C4-2B (cell line): ENCODE results near the gene PLXDC2.

Source experiments
- CTCF ChIP-seq: fragments of 450-650 bp; conservative IDR thresholded peaks from 2 replicates; pipeline ENCODE4 v1.5.1; 2017; ENCODE audit warnings: mild to moderate bottlenecking
- ZFX ChIP-seq: fragments of 450-650 bp; IDR thresholded peaks from 2 replicates; pipeline ENCODE4 v1.6.1; 2017

- no peak for TF ChIP-seq CTCF
- TF ChIP-seq ZFX, result no peak
These were observed 471.8 kb downstream of the PLXDC2 start for GRCh38 chr10:20288060-20288459.
